Measurements from ENCODE around the gene IGSF21.

DNA sequence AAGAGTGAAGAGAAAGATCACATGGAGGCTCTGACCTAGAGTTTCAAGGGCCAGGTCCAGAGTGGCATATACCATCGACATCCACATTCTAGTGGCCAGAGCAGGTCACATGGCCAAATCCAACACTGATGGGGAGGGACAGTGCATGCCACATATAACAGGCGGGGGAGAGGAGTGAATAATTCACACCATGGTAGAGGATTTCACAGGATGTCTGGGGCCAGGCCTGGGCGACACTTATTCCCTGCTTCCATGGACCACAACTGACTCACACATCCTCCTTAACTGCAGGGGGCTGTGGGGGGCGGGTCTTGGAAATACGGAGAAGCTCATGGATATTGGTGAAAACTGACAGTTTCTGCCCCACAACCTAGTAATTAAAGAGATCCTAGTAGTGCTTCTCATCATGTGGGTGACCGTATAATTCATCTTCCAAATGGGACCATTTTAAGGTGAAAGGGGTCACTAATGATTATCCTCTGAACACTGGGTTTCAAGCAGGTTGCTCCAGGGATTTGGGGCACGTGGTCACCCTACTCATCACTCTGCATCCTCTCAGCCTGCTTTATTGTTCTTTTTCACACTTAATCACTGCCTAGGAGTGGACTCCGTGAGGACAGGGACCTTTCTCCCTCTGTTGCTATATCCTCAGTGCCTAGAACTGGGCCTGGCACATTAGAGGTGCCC lies 44.0 kb downstream of the IGSF21 start:
- TF ChIP-seq POLR2AphosphoS5 (IDR thresholded peaks at IDR 0.05; ENCODE audit: low read depth, low read length) (no peak), BRCA1 (IDR thresholded peaks at IDR 0.05; ENCODE audit: low read depth, low read length) (no peak), CEBPB (IDR thresholded peaks at IDR 0.05; ENCODE audit: low read depth, low read length) (no peak), RXRA (IDR thresholded peaks at IDR 0.05; ENCODE audit: insufficient read depth, low read depth, low read length) (no peak), POLR2A (IDR thresholded peaks at IDR 0.05; ENCODE audit: control extremely low read depth in 1 of 2, low read depth in 2 of 2, low read length in 2 of 2) (no peak), GABPA (IDR thresholded peaks at IDR 0.05; ENCODE audit: borderline replicate concordance, insufficient read depth, low read length) (no peak)
- TF ChIP-seq, protein P1, sequence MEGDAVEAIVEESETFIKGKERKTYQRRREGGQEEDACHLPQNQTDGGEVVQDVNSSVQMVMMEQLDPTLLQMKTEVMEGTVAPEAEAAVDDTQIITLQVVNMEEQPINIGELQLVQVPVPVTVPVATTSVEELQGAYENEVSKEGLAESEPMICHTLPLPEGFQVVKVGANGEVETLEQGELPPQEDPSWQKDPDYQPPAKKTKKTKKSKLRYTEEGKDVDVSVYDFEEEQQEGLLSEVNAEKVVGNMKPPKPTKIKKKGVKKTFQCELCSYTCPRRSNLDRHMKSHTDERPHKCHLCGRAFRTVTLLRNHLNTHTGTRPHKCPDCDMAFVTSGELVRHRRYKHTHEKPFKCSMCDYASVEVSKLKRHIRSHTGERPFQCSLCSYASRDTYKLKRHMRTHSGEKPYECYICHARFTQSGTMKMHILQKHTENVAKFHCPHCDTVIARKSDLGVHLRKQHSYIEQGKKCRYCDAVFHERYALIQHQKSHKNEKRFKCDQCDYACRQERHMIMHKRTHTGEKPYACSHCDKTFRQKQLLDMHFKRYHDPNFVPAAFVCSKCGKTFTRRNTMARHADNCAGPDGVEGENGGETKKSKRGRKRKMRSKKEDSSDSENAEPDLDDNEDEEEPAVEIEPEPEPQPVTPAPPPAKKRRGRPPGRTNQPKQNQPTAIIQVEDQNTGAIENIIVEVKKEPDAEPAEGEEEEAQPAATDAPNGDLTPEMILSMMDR (IDR thresholded peaks at IDR 0.05; ENCODE audit: control extremely low read depth in 1 of 3, insufficient read depth in 1 of 3, low read depth in 1 of 3, low read length in 3 of 3): no peak
